A549 (cell line): Measurements from ENCODE around the gene THRA. TPM values are rescaled to one million over a fixed set of nuclear protein-coding genes. Genes with fewer than 3 reads are reported as not detected.

ENCODE experiments used
- BCL3 ChIP-seq: fragments of >200 bp; sonication (Bioruptor Twin); formaldehyde crosslinking; IDR thresholded peaks from 3 replicates; pipeline ENCODE4 v1.6.1; 2016
- BHLHE40 ChIP-seq: IDR thresholded peaks from 2 replicates; pipeline ENCODE4 v1.6.1; 2012; ENCODE audit warnings: low read depth, low read length, inconsistent platforms
- CBX2 ChIP-seq: fragments of 200-600 bp; sonication (generic); IDR thresholded peaks from 2 replicates; pipeline ENCODE4 v1.6.1; 2016; ENCODE audit warnings: low read depth, mild to moderate bottlenecking, borderline replicate concordance
- CBX8 ChIP-seq: fragments of 200-600 bp; sonication (generic); IDR thresholded peaks from 2 replicates; pipeline ENCODE4 v1.6.1; 2016
- CEBPB ChIP-seq, 2 experiments: fragments of >200 bp in 1 of 2; sonication (Bioruptor Twin) in 1 of 2; formaldehyde crosslinking in 1 of 2; IDR thresholded peaks; 2 replicates each; pipeline ENCODE4 v1.6.1; 2012 to 2016
- CHD2 ChIP-seq: fragments of 150-350 bp; IDR thresholded peaks from 2 replicates; pipeline ENCODE4 v1.6.1; 2014; ENCODE audit warnings: low read length; ENCODE audit not compliant: partially characterized antibody
- CHD4 ChIP-seq: fragments of 200-600 bp; sonication (generic); IDR thresholded peaks from 2 replicates; pipeline ENCODE4 v1.6.1; 2016; ENCODE audit warnings: antibody characterized with exemption, mild to moderate bottlenecking, borderline replicate concordance
- EHF ChIP-seq: fragments of 250-450 bp; sonication (Bioruptor Pico); IDR thresholded peaks from 2 replicates; pipeline ENCODE4 v1.5.0; 2020; ENCODE audit warnings: mild to moderate bottlenecking
- EHMT2 ChIP-seq: fragments of 200-600 bp; sonication (generic); IDR thresholded peaks from 2 replicates; pipeline ENCODE4 v1.6.1; 2016; ENCODE audit warnings: antibody characterized with exemption, low read depth, mild to moderate bottlenecking, moderate library complexity
- ESRRA ChIP-seq: fragments of 150-350 bp; IDR thresholded peaks from 2 replicates; pipeline ENCODE4 v1.6.1; 2014; ENCODE audit warnings: mild to moderate bottlenecking, low read length, borderline replicate concordance
- FOXS1 ChIP-seq: fragments of 250-450 bp; sonication (Bioruptor Pico); IDR thresholded peaks from 2 replicates; pipeline ENCODE4 v1.5.0; 2020; ENCODE audit warnings: mild to moderate bottlenecking, moderate library complexity
- GATA3 ChIP-seq: IDR thresholded peaks from 2 replicates; pipeline ENCODE4 v1.6.1; 2012; ENCODE audit warnings: borderline replicate concordance
- HDAC2 ChIP-seq: fragments of 200-600 bp; sonication (generic); IDR thresholded peaks from 2 replicates; pipeline ENCODE4 v1.6.1; 2016
- HOXB5 ChIP-seq: fragments of 250-450 bp; sonication (Bioruptor Pico); IDR thresholded peaks from 2 replicates; pipeline ENCODE4 v1.5.0; 2020; ENCODE audit warnings: mild to moderate bottlenecking, moderate library complexity
- KDM1A ChIP-seq: fragments of 200-600 bp; sonication (generic); IDR thresholded peaks from 2 replicates; pipeline ENCODE4 v1.6.1; 2016; ENCODE audit warnings: low read depth, mild to moderate bottlenecking
- MAFK ChIP-seq: fragments of 450-650 bp; IDR thresholded peaks from 2 replicates; pipeline ENCODE4 v1.6.1; 2014; ENCODE audit not compliant: partially characterized antibody
- MAX ChIP-seq: IDR thresholded peaks from 2 replicates; pipeline ENCODE4 v1.6.1; 2012
- MAZ ChIP-seq: fragments of 150-350 bp; IDR thresholded peaks from 2 replicates; pipeline ENCODE4 v1.6.1; 2014; ENCODE audit warnings: antibody characterized with exemption, low read depth, low read length, borderline replicate concordance
- NFE2L2 ChIP-seq: fragments of 150-350 bp; conservative IDR thresholded peaks from 2 replicates; pipeline ENCODE4 v1.6.1; 2014; ENCODE audit warnings: low read length
- NPAS2 ChIP-seq: fragments of 250-450 bp; sonication (Bioruptor Pico); IDR thresholded peaks from 2 replicates; pipeline ENCODE4 v1.8.0; 2022; ENCODE audit warnings: mild to moderate bottlenecking, moderate library complexity, borderline replicate concordance
- NR3C1 ChIP-seq: fragments of >200 bp; sonication (Bioruptor Twin); formaldehyde crosslinking; IDR thresholded peaks from 3 replicates; pipeline ENCODE4 v1.6.1; 2017
- PBX3 ChIP-seq: IDR thresholded peaks from 2 replicates; pipeline ENCODE4 v1.6.1; 2012
- PHF8 ChIP-seq: fragments of 200-600 bp; sonication (generic); IDR thresholded peaks from 2 replicates; pipeline ENCODE4 v1.6.1; 2016; ENCODE audit warnings: low read depth, mild to moderate bottlenecking, antibody characterized with exemption, moderate library complexity, borderline replicate concordance
- POLR2AphosphoS2 ChIP-seq: conservative IDR thresholded peaks from 2 replicates; pipeline ENCODE4 v1.6.1; 2012; ENCODE audit warnings: low read length, improper control_type of control experiment, inconsistent platforms
- RAD21 ChIP-seq, 2 experiments: fragments of >200 bp in 1 of 2; sonication (Bioruptor Twin) in 1 of 2; formaldehyde crosslinking in 1 of 2; IDR thresholded peaks in 1 of 2; conservative IDR thresholded peaks in 1 of 2; 2 replicates in 1 of 2; 3 replicates in 1 of 2; pipeline ENCODE4 v1.6.1; 2012 to 2018; ENCODE audit warnings: inconsistent platforms in 1 of 2
- RCOR1 ChIP-seq: fragments of 150-350 bp; IDR thresholded peaks from 2 replicates; pipeline ENCODE4 v1.6.1; 2014; ENCODE audit warnings: antibody characterized with exemption, low read length, low read depth
- REST ChIP-seq: fragments of 200-600 bp; sonication (generic); IDR thresholded peaks from 2 replicates; pipeline ENCODE4 v1.6.1; 2016; ENCODE audit warnings: antibody characterized with exemption, mild to moderate bottlenecking, moderate library complexity
- RFX5 ChIP-seq: fragments of 450-650 bp; IDR thresholded peaks from 2 replicates; pipeline ENCODE4 v1.7.1; 2014; ENCODE audit warnings: antibody characterized with exemption, mild to moderate bottlenecking, moderate library complexity
- RNF2 ChIP-seq: fragments of 200-600 bp; sonication (generic); IDR thresholded peaks from 2 replicates; pipeline ENCODE4 v1.6.1; 2016; ENCODE audit warnings: low read depth, mild to moderate bottlenecking, antibody characterized with exemption, moderate library complexity, borderline replicate concordance
- SMC3 ChIP-seq: fragments of >200 bp; sonication (Bioruptor Twin); formaldehyde crosslinking; IDR thresholded peaks from 3 replicates; pipeline ENCODE4 v1.6.1; 2018; ENCODE audit warnings: inconsistent platforms
- TFCP2L1 ChIP-seq: fragments of 250-450 bp; sonication (Bioruptor Pico); IDR thresholded peaks from 2 replicates; pipeline ENCODE4 v1.5.0; 2021; ENCODE audit warnings: mild to moderate bottlenecking
- TP53 ChIP-seq: fragments of 250-450 bp; sonication (Bioruptor Pico); IDR thresholded peaks from 2 replicates; pipeline ENCODE4 v1.5.0; 2021; ENCODE audit warnings: mild to moderate bottlenecking, moderate library complexity
- ZFP36 ChIP-seq: fragments of 450-650 bp; IDR thresholded peaks from 2 replicates; pipeline ENCODE4 v1.6.1; 2014; ENCODE audit warnings: borderline replicate concordance; ENCODE audit not compliant: partially characterized antibody
- polyA plus RNA-seq, 4 experiments: library from polyadenylated mRNA; depleted of rRNA in 3 of 4; stranded (reverse); fragments of >200 nt; fragmentation: RNase III in 1 of 4; extraction: RNeasy Plus Mini Kit Qiagen cat#74134 plus additional on column Dnase treatment in 1 of 4; gene quantifications; 2 replicates in 3 of 4; 3 replicates in 1 of 4; pipeline ENCODE4 v1.2.3, GENCODE V29; 2011 to 2017
- TF ChIP-seq, protein P1 (sequence below): fragments of 250-450 bp; sonication (Bioruptor Pico); IDR thresholded peaks from 2 replicates; pipeline ENCODE4 v1.5.0; 2021; ENCODE audit warnings: mild to moderate bottlenecking, moderate library complexity, borderline replicate concordance
- TF ChIP-seq, protein P2 (sequence below): fragments of >200 bp; sonication (Bioruptor Twin); formaldehyde crosslinking; IDR thresholded peaks from 2 replicates; pipeline ENCODE4 v1.6.1; 2016

Gene THRA
- polyA plus RNA-seq, 2 of the 4 experiments (the other 2 are of a cell fraction), result 20.1 to 22.5 TPM

- TF ChIP-seq KDM1A (no peak), REST (no peak), NPAS2 (peak; percentile 98), EHMT2 (no peak), ESRRA (no peak), RNF2 (0 out of 2 replicates have a peak, but pooled peaks have one; percentile 82), PBX3 (no peak), RFX5 (peak; percentile 82; the same call in 1 of the 2 replicates), CBX8 (no peak), RAD21 (conservative IDR thresholded peaks at IDR 0.05 in 1 of 2, IDR thresholded peaks at IDR 0.05 in 1 of 2) (no peak; a peak in 1 of 5 replicates), SMC3 (no peak), POLR2AphosphoS2 (no peak), MAZ (0 out of 2 replicates have a peak, but pooled peaks have one; percentile 31), FOXS1 (CRISPR knock-in tag) (peak; percentile 49; the same call in 1 of the 2 replicates), NFE2L2 (no peak), CHD4 (no peak), ZFP36 (no peak), NR3C1 (no peak), TFCP2L1 (CRISPR knock-in tag) (peak; percentile 73; the same call in 1 of the 2 replicates), BHLHE40 (peak; percentile 69), GATA3 (peak; percentile 50; the same call in 1 of the 2 replicates), EHF (CRISPR knock-in tag) (peak; percentile 50; the same call in 1 of the 2 replicates), CHD2 (peak; percentile 53), PHF8 (no peak), BCL3 (0 out of 3 replicates have a peak, but pooled peaks have one; percentile 38), CBX2 (no peak), RCOR1 (no peak), CEBPB (IDR thresholded peaks at IDR 0.05) (peak in 1 of 2 experiments; percentile 19; a peak in 1 of 4 replicates), HDAC2 (no peak), MAX (peak; percentile 99), HOXB5 (CRISPR knock-in tag) (0 out of 2 replicates have a peak, but pooled peaks have one; percentile 87), MAFK (no peak), TP53 (CRISPR knock-in tag) (peak; percentile 48; the same call in 1 of the 2 replicates)
- TF ChIP-seq, protein P1, sequence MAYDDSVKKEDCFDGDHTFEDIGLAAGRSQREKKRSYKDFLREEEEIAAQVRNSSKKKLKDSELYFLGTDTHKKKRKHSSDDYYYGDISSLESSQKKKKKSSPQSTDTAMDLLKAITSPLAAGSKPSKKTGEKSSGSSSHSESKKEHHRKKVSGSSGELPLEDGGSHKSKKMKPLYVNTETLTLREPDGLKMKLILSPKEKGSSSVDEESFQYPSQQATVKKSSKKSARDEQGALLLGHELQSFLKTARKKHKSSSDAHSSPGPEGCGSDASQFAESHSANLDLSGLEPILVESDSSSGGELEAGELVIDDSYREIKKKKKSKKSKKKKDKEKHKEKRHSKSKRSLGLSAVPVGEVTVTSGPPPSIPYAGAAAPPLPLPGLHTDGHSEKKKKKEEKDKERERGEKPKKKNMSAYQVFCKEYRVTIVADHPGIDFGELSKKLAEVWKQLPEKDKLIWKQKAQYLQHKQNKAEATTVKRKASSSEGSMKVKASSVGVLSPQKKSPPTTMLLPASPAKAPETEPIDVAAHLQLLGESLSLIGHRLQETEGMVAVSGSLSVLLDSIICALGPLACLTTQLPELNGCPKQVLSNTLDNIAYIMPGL (CRISPR knock-in tag), result no peak
- TF ChIP-seq, protein P2, sequence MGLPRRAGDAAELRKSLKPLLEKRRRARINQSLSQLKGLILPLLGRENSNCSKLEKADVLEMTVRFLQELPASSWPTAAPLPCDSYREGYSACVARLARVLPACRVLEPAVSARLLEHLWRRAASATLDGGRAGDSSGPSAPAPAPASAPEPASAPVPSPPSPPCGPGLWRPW, result no peak
Observed at GRCh38 chr17:40098846-40099618, 36.3 kb downstream of the THRA start (continued).
